Calu3 (cell line): Measurements from ENCODE around the gene BICRAL. TPM values are rescaled to one million over a fixed set of nuclear protein-coding genes. Genes with fewer than 3 reads are reported as not detected.
A peak's percentile ranks its signal among the peaks of the same experiment; 100 is the strongest.
"Not testable (repeated sequence)": the region's sequence is repeated elsewhere in the genome, so short reads cannot be mapped to it uniquely, and the experiment has no call there.

ENCODE experiments used
- Bru-seq: library from RNA; stranded (reverse); fragments of 400-500 nt; gene quantifications from one replicate; lab custom pipeline; 2021; lab: Mats Ljungman, UMichigan
- BruChase-seq, 2 experiments: library from RNA; stranded (reverse); fragments of 400-500 nt; gene quantifications; one replicate each; lab custom pipeline; 2021; lab: Mats Ljungman, UMichigan
- BruUV-seq: library from RNA; stranded (reverse); fragments of 400-500 nt; replicated peaks from 2 replicates; lab custom pipeline; 2021; lab: Mats Ljungman, UMichigan
- CTCF ChIA-PET: fragments of 300-600 bp; sonication (Branson Sonifier 250); formaldehyde crosslinking; loops from one replicate; lab custom pipeline; 2022; ENCODE audit warnings: antibody characterized with exemption; lab: Charles Lee
- DNase-seq: peaks from one replicate; pipeline ENCODE4 v3.0.0; 2022
- H3K27ac Mint-ChIP-seq: one replicate; pipeline ENCODE4 v1.8.0; 2022; ENCODE audit warnings: mixed read lengths; ENCODE audit not compliant: unreplicated experiment
- H3K27me3 Mint-ChIP-seq: one replicate; pipeline ENCODE4 v1.8.0; 2022; ENCODE audit warnings: mixed read lengths; ENCODE audit not compliant: unreplicated experiment
- H3K36me3 Mint-ChIP-seq: one replicate; pipeline ENCODE4 v1.8.0; 2022; ENCODE audit warnings: mild to moderate bottlenecking, moderate library complexity, mixed read lengths; ENCODE audit not compliant: insufficient read depth, unreplicated experiment
- H3K4me1 Mint-ChIP-seq: one replicate; pipeline ENCODE4 v1.8.0; 2022; ENCODE audit warnings: mild to moderate bottlenecking, low read depth, mixed read lengths; ENCODE audit not compliant: unreplicated experiment
- H3K4me3 Mint-ChIP-seq: one replicate; pipeline ENCODE4 v1.8.0; 2022; ENCODE audit warnings: mild to moderate bottlenecking, low read depth, moderate library complexity, mixed read lengths; ENCODE audit not compliant: unreplicated experiment
- H3K9me3 Mint-ChIP-seq: one replicate; pipeline ENCODE4 v1.8.0; 2022; ENCODE audit warnings: low read depth, mixed read lengths; ENCODE audit not compliant: unreplicated experiment
- intact Hi-C: fragments of 100-400 bp; cut with micrococcal nuclease; formaldehyde crosslinking; loops from one replicate; pipeline ENCODE4 v1.10.0; 2022; ENCODE audit not compliant: unreplicated experiment
- long read RNA-seq: library from polyadenylated mRNA; stranded (forward); transcript quantifications from one replicate; pipeline ENCODE4 v2.0.0, GENCODE V29; 2022
- total RNA-seq: library from RNA; stranded (reverse); gene quantifications from 2 replicates; pipeline ENCODE4 v1.2.3, GENCODE V29; 2022
- TF ChIP-seq, protein P1 (sequence below): fragments of 200-600 bp; IDR thresholded peaks from one replicate; pipeline ENCODE4 v1.8.0; 2022; ENCODE audit warnings: antibody characterized with exemption; ENCODE audit not compliant: unreplicated experiment

Gene BICRAL
- total RNA-seq (17.6 and 19.2 TPM in 2 replicates), Bru-seq, nascent RNA (percentile 80 among the genes with signal in this experiment), BruChase-seq, experiment 1, labeled RNA remaining after a 6-hour chase (percentile 84 among the genes with signal in this experiment), BruChase-seq, experiment 2, labeled RNA remaining after a 2-hour chase (percentile 85 among the genes with signal in this experiment)
- long read RNA-seq, partial matches to known transcripts = 2 of 11 reads
- long read RNA-seq, other reads (novel, unspliced or antisense) = 9 of 11 reads

- Mint-ChIP-seq H3K36me3 (peaks cover 67% of the 10 kb centered on the region), H3K27me3 (no peaks in the 10 kb centered on the region), H3K27ac (peak within 1 kb of the TSS; percentile 99), H3K4me3 (peak within 1 kb of the TSS; percentile 91), H3K4me1 (peaks cover 46% of the 10 kb centered on the region), H3K9me3 (no peaks in the 10 kb centered on the region)
- BruUV-seq = no TSS peak
- DNase-seq = peak; percentile 87
- TF ChIP-seq, protein P1, sequence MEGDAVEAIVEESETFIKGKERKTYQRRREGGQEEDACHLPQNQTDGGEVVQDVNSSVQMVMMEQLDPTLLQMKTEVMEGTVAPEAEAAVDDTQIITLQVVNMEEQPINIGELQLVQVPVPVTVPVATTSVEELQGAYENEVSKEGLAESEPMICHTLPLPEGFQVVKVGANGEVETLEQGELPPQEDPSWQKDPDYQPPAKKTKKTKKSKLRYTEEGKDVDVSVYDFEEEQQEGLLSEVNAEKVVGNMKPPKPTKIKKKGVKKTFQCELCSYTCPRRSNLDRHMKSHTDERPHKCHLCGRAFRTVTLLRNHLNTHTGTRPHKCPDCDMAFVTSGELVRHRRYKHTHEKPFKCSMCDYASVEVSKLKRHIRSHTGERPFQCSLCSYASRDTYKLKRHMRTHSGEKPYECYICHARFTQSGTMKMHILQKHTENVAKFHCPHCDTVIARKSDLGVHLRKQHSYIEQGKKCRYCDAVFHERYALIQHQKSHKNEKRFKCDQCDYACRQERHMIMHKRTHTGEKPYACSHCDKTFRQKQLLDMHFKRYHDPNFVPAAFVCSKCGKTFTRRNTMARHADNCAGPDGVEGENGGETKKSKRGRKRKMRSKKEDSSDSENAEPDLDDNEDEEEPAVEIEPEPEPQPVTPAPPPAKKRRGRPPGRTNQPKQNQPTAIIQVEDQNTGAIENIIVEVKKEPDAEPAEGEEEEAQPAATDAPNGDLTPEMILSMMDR = no peak
- CTCF ChIA-PET = interaction anchor here (0.6 to 1.9 kb wide), 11 partner anchors 9 to 421 kb away, joined by 3 to 7 read pairs (median 4); partner anchors contain the start of gene TBCC
- intact Hi-C loops = loop anchor here (1.0 kb wide), 1 partner anchor 36 kb away; the partner anchor contains the start of gene TBCC
Observed at GRCh38 chr6:42781796-42782688, at the start of gene BICRAL. Gene BICRAL, plus strand, starts transcription at chr6:42782052. Its CDS starts 39,971 bp downstream, at chr6:42822023.

DNA sequence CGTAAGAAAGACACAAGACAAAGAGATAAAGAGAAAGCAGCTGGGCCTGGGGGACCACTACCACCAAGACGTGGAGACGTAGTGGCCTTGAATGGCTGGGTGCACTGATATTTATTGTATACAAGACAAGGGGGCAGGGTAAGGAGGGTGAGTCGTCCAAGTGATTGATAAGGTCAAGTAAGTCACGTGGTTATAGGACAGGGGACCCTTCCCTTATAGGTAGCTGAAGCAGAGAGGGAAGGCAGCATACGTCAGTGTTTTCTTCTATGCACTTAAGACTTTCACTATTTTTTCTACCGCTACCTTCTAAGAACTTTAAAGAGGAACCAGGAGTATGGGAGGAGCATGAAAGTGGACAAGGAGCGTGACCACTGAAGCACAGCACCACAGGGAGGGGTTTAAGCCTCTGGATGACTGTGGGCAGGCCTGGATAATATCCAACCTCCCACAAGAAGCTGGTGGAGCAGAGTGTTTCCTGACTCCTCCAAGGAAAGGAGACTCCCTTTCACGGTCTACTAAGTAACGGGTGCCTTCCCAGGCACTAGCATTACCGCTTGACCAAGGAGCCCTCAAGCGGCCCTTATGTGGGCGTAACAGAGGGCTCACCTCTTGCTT is 47.9 kb upstream of the BICRAL start:
- H3K27ac Mint-ChIP-seq, intact Hi-C loops, H3K4me1 Mint-ChIP-seq, BruUV-seq, H3K9me3 Mint-ChIP-seq, H3K36me3 Mint-ChIP-seq, DNase-seq, H3K4me3 Mint-ChIP-seq: not testable (repeated sequence)
- CTCF ChIA-PET = interaction anchor here (0.6 kb wide), 1 partner anchor 12 kb away, joined by 6 read pairs; the partner anchor contains the start of gene TBCC
- H3K27me3 Mint-ChIP-seq = peaks cover 14% of the 10 kb centered on the region

DNA sequence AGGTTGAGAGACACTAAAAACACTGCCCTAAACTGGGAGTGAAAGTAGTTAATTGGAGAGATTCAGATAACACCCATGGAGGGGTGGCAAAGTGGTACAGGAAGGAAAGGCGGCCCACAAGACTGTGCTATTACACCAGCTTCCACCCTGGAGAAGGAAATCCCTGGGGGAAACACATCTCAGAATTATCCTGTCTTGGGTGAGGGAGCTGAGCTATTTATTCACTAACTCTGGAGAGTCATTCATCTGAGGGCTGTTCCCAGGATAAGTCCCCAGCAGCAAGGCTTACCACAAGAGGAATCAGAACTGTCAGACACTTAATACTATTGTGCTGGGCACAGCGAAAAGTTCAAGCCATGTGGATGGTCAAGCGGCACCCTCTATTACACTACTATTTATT is 45.9 kb upstream of the BICRAL start:
- intact Hi-C loops = no loop called here
- TF ChIP-seq, protein P1 = no peak
- Mint-ChIP-seq H3K9me3 (no peaks in the 10 kb centered on the region), H3K4me1 (no peaks in the 10 kb centered on the region), H3K27me3 (peaks cover 14% of the 10 kb centered on the region), H3K4me3 (no peak overlapping the region), H3K27ac (no peak overlapping the region), H3K36me3 (no peaks in the 10 kb centered on the region)
- CTCF ChIA-PET = interaction anchor here (0.5 kb wide), 1 partner anchor 24 kb away, joined by 4 read pairs; no protein-coding TSS in a partner anchor
- no peak for DNase-seq
- BruUV-seq = no TSS peak

DNA sequence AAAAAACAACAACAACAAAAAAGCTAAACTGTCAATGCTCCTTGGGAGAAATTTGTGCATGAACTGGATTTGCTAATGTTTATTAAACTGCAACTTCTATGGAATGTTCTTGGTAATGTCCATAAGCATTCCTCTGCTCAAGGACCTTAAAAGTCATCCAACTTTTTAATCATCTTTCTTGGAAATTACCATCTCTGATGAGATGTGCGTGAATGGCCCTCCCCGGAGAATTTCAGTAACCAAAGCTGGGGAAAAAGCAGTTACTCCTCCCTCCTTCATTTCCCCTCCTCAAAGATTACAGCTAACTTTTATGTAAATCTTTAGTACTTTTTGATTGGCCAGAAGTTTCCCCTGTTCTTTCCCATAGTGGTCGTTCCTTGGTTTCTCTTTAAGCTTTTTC is 41.1 kb upstream of the BICRAL start:
- Mint-ChIP-seq H3K27me3 (peaks cover 14% of the 10 kb centered on the region), H3K27ac (no peak overlapping the region), H3K4me3 (no peak overlapping the region), H3K9me3 (no peaks in the 10 kb centered on the region), H3K4me1 (peaks cover 9% of the 10 kb centered on the region), H3K36me3 (peaks cover 16% of the 10 kb centered on the region)
- no TSS peak for BruUV-seq
- CTCF ChIA-PET = interaction anchor here (0.7 kb wide), 1 partner anchor 230 kb away, joined by 5 read pairs; no protein-coding TSS in a partner anchor
- DNase-seq = no peak
- intact Hi-C loops = no loop called here
- TF ChIP-seq, protein P1 = no peak
